Lower lobe of right lung (tissue), 2 donors: Measurements from ENCODE around the gene RPH3AL. TPM values are rescaled to one million over a fixed set of nuclear protein-coding genes. Genes with fewer than 3 reads are reported as not detected.

Experiments used
- ATAC-seq, 2 donors: fragments of 200-7000 bp; cut with Tn5 transposase; one replicate each; pipeline ENCODE4 v1.9.1; 2020 to 2022; ENCODE audit warnings: mild to moderate bottlenecking in 2 of 2, moderate library complexity in 2 of 2
- DNase-seq: peaks from one replicate; pipeline ENCODE4 v3.0.0-alpha.2; 2020
- H3K27ac ChIP-seq: fragments of 200-600 bp; one replicate; pipeline ENCODE4 v1.8.0; 2022
- H3K27me3 ChIP-seq: fragments of 200-600 bp; one replicate; pipeline ENCODE4 v1.8.0; 2022; ENCODE audit warnings: low read depth
- H3K36me3 ChIP-seq: fragments of 200-600 bp; one replicate; pipeline ENCODE4 v1.8.0; 2022; ENCODE audit warnings: mild to moderate bottlenecking
- H3K4me1 ChIP-seq: fragments of 200-600 bp; one replicate; pipeline ENCODE4 v1.8.0; 2022
- H3K4me3 ChIP-seq: fragments of 200-600 bp; one replicate; pipeline ENCODE4 v1.8.0; 2022; ENCODE audit warnings: mild to moderate bottlenecking
- H3K9me3 ChIP-seq: fragments of 200-600 bp; one replicate; pipeline ENCODE4 v1.8.0; 2022
- intact Hi-C: fragments of 100-400 bp; cut with DNase I; formaldehyde crosslinking; loops from one replicate; pipeline ENCODE4 v1.11.0; 2022
- long read RNA-seq: library from polyadenylated mRNA; unstranded; transcript quantifications from one replicate; pipeline ENCODE4 v2.0.0, GENCODE V29; 2021
- total RNA-seq: library from RNA; stranded (reverse); fragmentation: NEBNext Ultra II Directional; extraction: Animal tissue kit (Norgen Biotek cat#: 25700); gene quantifications from one replicate; pipeline ENCODE4 v1.2.1, GENCODE V29; 2021
- TF ChIP-seq, protein P1 (sequence below): fragments of 200-600 bp; IDR thresholded peaks from one replicate; pipeline ENCODE4 v1.8.0; 2022; ENCODE audit warnings: antibody characterized with exemption, mild to moderate bottlenecking
- donor health status: DM: no; HTN: yes; CAD: no; lungs with severe emphysema.

RPH3AL gene, protein sequence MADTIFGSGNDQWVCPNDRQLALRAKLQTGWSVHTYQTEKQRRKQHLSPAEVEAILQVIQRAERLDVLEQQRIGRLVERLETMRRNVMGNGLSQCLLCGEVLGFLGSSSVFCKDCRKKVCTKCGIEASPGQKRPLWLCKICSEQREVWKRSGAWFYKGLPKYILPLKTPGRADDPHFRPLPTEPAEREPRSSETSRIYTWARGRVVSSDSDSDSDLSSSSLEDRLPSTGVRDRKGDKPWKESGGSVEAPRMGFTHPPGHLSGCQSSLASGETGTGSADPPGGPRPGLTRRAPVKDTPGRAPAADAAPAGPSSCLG
- total RNA-seq, result 38.7 TPM
- long read RNA-seq, transcript RPH3AL-222 (9 exons, 2,578 nt), result major isoform, 11 of 53 reads
- long read RNA-seq, partial matches to known transcripts, result 5 of 53 reads
- long read RNA-seq, other reads (novel, unspliced or antisense), result 36 of 53 reads

DNA sequence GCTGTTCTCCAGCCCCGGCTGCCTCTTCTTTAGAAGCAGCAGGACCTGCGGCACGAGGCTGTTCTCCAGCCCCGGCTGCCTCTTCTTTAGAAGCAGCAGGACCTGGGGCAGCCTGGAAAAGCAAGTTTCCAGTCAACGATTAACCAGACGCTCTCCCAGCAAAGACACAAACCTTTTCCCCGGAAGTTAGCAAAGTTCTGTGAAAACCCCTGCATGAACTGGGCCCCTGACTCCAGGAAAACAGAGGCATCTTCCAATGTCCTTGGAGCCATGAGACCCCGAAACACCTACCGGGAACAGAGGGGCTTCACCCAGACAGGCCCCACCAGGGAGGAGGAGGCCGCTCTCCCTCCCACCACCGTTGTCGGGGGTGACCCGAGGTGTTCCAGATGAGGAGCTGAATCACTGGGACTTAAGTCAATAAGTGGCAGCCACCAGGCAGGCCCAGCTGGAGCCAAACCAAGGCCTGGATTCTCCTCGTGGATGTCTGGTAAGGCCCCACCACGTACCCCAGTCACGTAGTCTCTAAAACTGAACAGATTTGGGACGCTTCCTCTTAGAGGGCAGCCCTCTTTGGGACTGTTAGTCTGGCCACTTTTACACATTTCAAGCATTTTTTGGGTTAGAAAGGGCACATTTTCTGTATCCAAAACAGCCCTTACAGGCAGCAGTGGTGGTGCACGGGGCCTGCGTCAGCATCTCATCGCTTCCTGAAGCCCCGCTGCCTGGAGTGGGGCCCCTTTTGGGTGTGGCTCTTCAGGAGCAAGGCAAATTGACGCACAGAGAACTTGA, at the start of gene RPH3AL:
RPH3AL (minus strand) TSS at position 387 of the 792 bp plus-strand sequence. CDS start 25,264 bp downstream, outside the sequence.
- DNase-seq (peak; percentile 87), ATAC-seq (peak; percentile 64 to 80)
- TF ChIP-seq, protein P1, sequence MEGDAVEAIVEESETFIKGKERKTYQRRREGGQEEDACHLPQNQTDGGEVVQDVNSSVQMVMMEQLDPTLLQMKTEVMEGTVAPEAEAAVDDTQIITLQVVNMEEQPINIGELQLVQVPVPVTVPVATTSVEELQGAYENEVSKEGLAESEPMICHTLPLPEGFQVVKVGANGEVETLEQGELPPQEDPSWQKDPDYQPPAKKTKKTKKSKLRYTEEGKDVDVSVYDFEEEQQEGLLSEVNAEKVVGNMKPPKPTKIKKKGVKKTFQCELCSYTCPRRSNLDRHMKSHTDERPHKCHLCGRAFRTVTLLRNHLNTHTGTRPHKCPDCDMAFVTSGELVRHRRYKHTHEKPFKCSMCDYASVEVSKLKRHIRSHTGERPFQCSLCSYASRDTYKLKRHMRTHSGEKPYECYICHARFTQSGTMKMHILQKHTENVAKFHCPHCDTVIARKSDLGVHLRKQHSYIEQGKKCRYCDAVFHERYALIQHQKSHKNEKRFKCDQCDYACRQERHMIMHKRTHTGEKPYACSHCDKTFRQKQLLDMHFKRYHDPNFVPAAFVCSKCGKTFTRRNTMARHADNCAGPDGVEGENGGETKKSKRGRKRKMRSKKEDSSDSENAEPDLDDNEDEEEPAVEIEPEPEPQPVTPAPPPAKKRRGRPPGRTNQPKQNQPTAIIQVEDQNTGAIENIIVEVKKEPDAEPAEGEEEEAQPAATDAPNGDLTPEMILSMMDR, result no peak
- Histone ChIP-seq H3K27ac (peak within 1 kb of the TSS; percentile 93), H3K27me3 (no peaks in the 10 kb centered on the region), H3K4me1 (peaks cover 74% of the 10 kb centered on the region), H3K4me3 (peak within 1 kb of the TSS; percentile 47), H3K9me3 (no peaks in the 10 kb centered on the region), H3K36me3 (no peaks in the 10 kb centered on the region)
- intact Hi-C loops, result no loop called here

DNA sequence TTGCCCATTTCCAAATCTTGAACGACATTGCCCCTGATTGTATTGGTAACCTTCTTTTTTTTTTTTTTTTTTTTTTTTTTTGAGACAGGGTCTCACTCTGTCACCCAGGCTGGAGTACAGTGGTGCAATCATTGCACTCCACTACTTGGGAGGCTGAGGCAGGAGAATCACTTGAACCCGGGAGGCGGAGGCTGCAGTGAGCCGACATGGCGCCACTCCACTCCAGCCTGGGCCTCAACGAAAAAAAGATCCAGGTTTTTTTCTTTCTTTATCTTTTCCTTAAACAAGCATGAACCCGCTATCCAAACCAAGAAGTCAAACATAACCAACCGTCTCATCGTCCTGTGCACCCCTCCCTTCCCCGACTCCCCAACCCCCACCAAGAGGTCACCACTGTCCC, 47.6 kb upstream of the RPH3AL start:
- ATAC-seq, result no peak
- no peaks in the 10 kb centered on the region for H3K4me1 ChIP-seq
- no peak overlapping the region for H3K4me3 ChIP-seq
- no peaks in the 10 kb centered on the region for H3K36me3 ChIP-seq
- intact Hi-C loops, result no loop called here
- no peaks in the 10 kb centered on the region for H3K9me3 ChIP-seq
- TF ChIP-seq, protein P1, result no peak
- no peak overlapping the region for H3K27ac ChIP-seq
- H3K27me3 ChIP-seq, result peaks cover 2% of the 10 kb centered on the region
- peak; percentile 4 for DNase-seq

DNA sequence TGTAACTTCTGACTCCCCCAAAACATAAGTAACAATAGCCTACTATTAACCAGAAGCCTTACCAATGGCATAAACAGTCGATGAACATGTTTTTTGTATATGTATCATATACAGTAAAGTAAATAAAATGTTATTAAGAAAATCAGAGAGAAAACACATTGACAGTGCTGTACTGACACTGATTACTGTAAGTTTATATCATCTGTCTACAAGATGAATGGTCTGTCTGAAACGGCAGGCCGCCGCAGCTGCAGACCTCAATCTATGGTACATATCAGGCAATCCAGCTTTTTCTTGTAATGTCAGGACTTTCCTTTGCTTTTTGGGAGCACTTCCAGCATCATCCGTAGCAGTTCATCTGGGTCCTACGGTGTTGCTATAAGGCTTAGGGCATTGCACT, 44.2 kb upstream of the RPH3AL start:
- intact Hi-C loops, result no loop called here
- Histone ChIP-seq H3K4me1 (peaks cover 9% of the 10 kb centered on the region), H3K9me3 (no peaks in the 10 kb centered on the region), H3K4me3 (no peak overlapping the region), H3K27me3 (peaks cover 2% of the 10 kb centered on the region), H3K36me3 (no peaks in the 10 kb centered on the region), H3K27ac (no peak overlapping the region)
- ATAC-seq (no peak), DNase-seq (no peak)
- TF ChIP-seq, protein P1, result no peak

DNA sequence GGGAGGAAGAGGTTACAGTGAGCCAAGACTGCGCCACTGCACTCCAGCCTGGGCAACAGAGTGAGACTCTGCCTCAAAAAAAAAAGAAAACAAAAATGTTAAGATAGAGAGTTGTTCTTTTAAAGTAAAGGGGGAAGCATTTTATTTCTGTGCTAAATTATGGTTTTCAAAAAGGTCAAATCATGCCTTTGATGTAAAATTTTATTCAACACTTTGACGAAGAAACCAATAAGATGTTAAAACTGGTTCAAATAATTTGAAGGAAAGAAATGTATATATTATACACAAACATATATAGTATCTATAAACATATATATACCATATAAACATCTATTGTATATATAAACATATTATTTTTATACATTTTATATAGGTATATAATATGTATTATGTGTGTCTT, 43.4 kb upstream of the RPH3AL start:
- TF ChIP-seq, protein P1, result no peak
- H3K36me3 ChIP-seq, result no peaks in the 10 kb centered on the region
- H3K9me3 ChIP-seq, result no peaks in the 10 kb centered on the region
- H3K4me3 ChIP-seq, result no peak overlapping the region
- DNase-seq (no peak), ATAC-seq (no peak)
- peaks cover 2% of the 10 kb centered on the region for H3K27me3 ChIP-seq
- H3K4me1 ChIP-seq, result peaks cover 9% of the 10 kb centered on the region
- H3K27ac ChIP-seq, result no peak overlapping the region
- intact Hi-C loops, result no loop called here

DNA sequence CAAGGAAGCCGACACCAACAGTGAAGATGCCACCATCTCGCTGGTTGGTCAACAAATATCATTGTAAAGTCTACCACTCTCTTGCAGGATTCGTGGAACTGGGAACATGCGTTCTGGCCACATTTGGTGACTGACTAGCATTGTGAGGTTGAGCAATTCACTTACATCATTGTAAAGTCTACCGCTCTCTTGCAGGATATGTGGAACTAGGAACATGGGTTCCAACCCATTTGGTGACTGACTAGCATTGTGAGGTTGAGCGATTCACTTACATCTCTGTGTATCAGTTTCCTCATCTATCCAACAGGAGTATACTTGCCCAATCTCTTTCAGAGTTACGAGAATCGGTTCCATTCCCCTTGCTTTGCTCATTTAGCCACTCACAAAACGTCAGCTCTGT, 42.6 kb upstream of the RPH3AL start:
- H3K4me1 ChIP-seq, result peaks cover 9% of the 10 kb centered on the region
- intact Hi-C loops, result no loop called here
- no peaks in the 10 kb centered on the region for H3K36me3 ChIP-seq
- TF ChIP-seq, protein P1, result no peak
- no peak overlapping the region for H3K4me3 ChIP-seq
- H3K27ac ChIP-seq, result no peak overlapping the region
- DNase-seq (no peak), ATAC-seq (peak; percentile 68 to 77)
- peaks cover 2% of the 10 kb centered on the region for H3K27me3 ChIP-seq
- no peaks in the 10 kb centered on the region for H3K9me3 ChIP-seq
